A549 (cell line): ENCODE results near the gene GUCY1A1. TPM values are rescaled to one million over a fixed set of nuclear protein-coding genes. Genes with fewer than 3 reads are reported as not detected.

Source experiments
- ATAC-seq, 2 experiments: fragments of 200-7000 bp in 1 of 2; fragments of >200 bp in 1 of 2; cut with Nextera tagmentation in 1 of 2; cut with Tn5 transposase in 1 of 2; 3 replicates each; pipeline versions ENCODE4 v1.8.0 to v1.9.1; 2018 to 2020; ENCODE audit warnings: mild to moderate bottlenecking in 1 of 2, moderate library complexity in 1 of 2
- CTCF ChIA-PET: fragments of 300-600 bp; sonication (Branson Sonifier 250); formaldehyde crosslinking; extraction: SDS; loops from one replicate; lab custom pipeline; 2021; ENCODE audit warnings: antibody characterized with exemption, inconsistent platforms; lab: Yijun Ruan, JAX
- POLR2A ChIA-PET: fragments of 350-600 bp; formaldehyde crosslinking; extraction: SDS; loops from one replicate; lab custom pipeline; 2021; ENCODE audit warnings: antibody characterized with exemption, inconsistent platforms; lab: Yijun Ruan, JAX
- DNase-seq, 2 experiments: peaks; one replicate each; pipeline versions ENCODE4 v3.0.0 to v3.0.0-alpha.2; 2011 to 2016; ENCODE audit warnings: low read depth in 1 of 2, low spot score in 1 of 2
- FAIRE-seq: peaks from 2 replicates; lab custom pipeline; 2011; peaks lifted over from hg19 to GRCh38; lab: Jason Lieb, UNC
- H3K27ac ChIP-seq, 2 experiments: fragments of >200 bp; sonication (Bioruptor Twin); formaldehyde crosslinking; 3 replicates each; pipeline ENCODE4 v1.5.1; 2016 to 2017
- H3K4me1 ChIP-seq: fragments of >200 bp; sonication (Bioruptor Twin); formaldehyde crosslinking; 3 replicates; pipeline ENCODE4 v1.6.1; 2016
- H3K4me2 ChIP-seq: fragments of >200 bp; sonication (Bioruptor Twin); formaldehyde crosslinking; 3 replicates; pipeline ENCODE4 v1.6.1; 2016
- H3K4me3 ChIP-seq: fragments of >200 bp; sonication (Bioruptor Twin); formaldehyde crosslinking; 3 replicates; pipeline ENCODE4 v1.5.1; 2016
- H3K9me3 ChIP-seq: fragments of >200 bp; sonication (Bioruptor Twin); formaldehyde crosslinking; 3 replicates; pipeline ENCODE4 v1.6.1; 2016
- ATOH8 ChIP-seq: fragments of 250-450 bp; sonication (Bioruptor Pico); IDR thresholded peaks from 2 replicates; pipeline ENCODE4 v1.5.0; 2020; ENCODE audit warnings: low read depth, mild to moderate bottlenecking, moderate library complexity
- BHLHE40 ChIP-seq: IDR thresholded peaks from 2 replicates; pipeline ENCODE4 v1.6.1; 2012; ENCODE audit warnings: low read depth, low read length, inconsistent platforms
- CBX8 ChIP-seq: fragments of 200-600 bp; sonication (generic); IDR thresholded peaks from 2 replicates; pipeline ENCODE4 v1.6.1; 2016
- CEBPB ChIP-seq, 2 experiments: fragments of >200 bp in 1 of 2; sonication (Bioruptor Twin) in 1 of 2; formaldehyde crosslinking in 1 of 2; IDR thresholded peaks; 2 replicates each; pipeline ENCODE4 v1.6.1; 2012 to 2016
- CHD2 ChIP-seq: fragments of 150-350 bp; IDR thresholded peaks from 2 replicates; pipeline ENCODE4 v1.6.1; 2014; ENCODE audit warnings: low read length; ENCODE audit not compliant: partially characterized antibody
- CHD4 ChIP-seq: fragments of 200-600 bp; sonication (generic); IDR thresholded peaks from 2 replicates; pipeline ENCODE4 v1.6.1; 2016; ENCODE audit warnings: antibody characterized with exemption, mild to moderate bottlenecking, borderline replicate concordance
- EHF ChIP-seq: fragments of 250-450 bp; sonication (Bioruptor Pico); IDR thresholded peaks from 2 replicates; pipeline ENCODE4 v1.5.0; 2020; ENCODE audit warnings: mild to moderate bottlenecking
- FOSL2 ChIP-seq, 2 experiments: fragments of 450-650 bp in 1 of 2; fragments of >200 bp in 1 of 2; sonication (Bioruptor Twin) in 1 of 2; formaldehyde crosslinking; IDR thresholded peaks; 2 replicates each; pipeline versions ENCODE4 v1.5.0 to v1.6.1; 2016 to 2020; ENCODE audit warnings: mild to moderate bottlenecking in 1 of 2, moderate library complexity in 1 of 2
- HOXB5 ChIP-seq: fragments of 250-450 bp; sonication (Bioruptor Pico); IDR thresholded peaks from 2 replicates; pipeline ENCODE4 v1.5.0; 2020; ENCODE audit warnings: mild to moderate bottlenecking, moderate library complexity
- KDM5A ChIP-seq: fragments of 200-600 bp; sonication (generic); IDR thresholded peaks from 2 replicates; pipeline ENCODE4 v1.6.1; 2016; ENCODE audit warnings: antibody characterized with exemption, mild to moderate bottlenecking
- MAFK ChIP-seq: fragments of 450-650 bp; IDR thresholded peaks from 2 replicates; pipeline ENCODE4 v1.6.1; 2014; ENCODE audit not compliant: partially characterized antibody
- MAX ChIP-seq: IDR thresholded peaks from 2 replicates; pipeline ENCODE4 v1.6.1; 2012
- NPAS2 ChIP-seq: fragments of 250-450 bp; sonication (Bioruptor Pico); IDR thresholded peaks from 2 replicates; pipeline ENCODE4 v1.8.0; 2022; ENCODE audit warnings: mild to moderate bottlenecking, moderate library complexity, borderline replicate concordance
- POLR2AphosphoS2 ChIP-seq: conservative IDR thresholded peaks from 2 replicates; pipeline ENCODE4 v1.6.1; 2012; ENCODE audit warnings: low read length, improper control_type of control experiment, inconsistent platforms
- RCOR1 ChIP-seq: fragments of 150-350 bp; IDR thresholded peaks from 2 replicates; pipeline ENCODE4 v1.6.1; 2014; ENCODE audit warnings: antibody characterized with exemption, low read length, low read depth
- TFCP2L1 ChIP-seq: fragments of 250-450 bp; sonication (Bioruptor Pico); IDR thresholded peaks from 2 replicates; pipeline ENCODE4 v1.5.0; 2021; ENCODE audit warnings: mild to moderate bottlenecking
- TP53 ChIP-seq: fragments of 250-450 bp; sonication (Bioruptor Pico); IDR thresholded peaks from 2 replicates; pipeline ENCODE4 v1.5.0; 2021; ENCODE audit warnings: mild to moderate bottlenecking, moderate library complexity
- WGBS: methylation state at CpG from one replicate; pipeline ENCODE4 v1.1.6; 2017; ENCODE audit errors: missing lambda C conversion rate; 5-methylcytosine and 5-hydroxymethylcytosine counted together
- polyA plus RNA-seq, 4 experiments: library from polyadenylated mRNA; depleted of rRNA in 3 of 4; stranded (reverse); fragments of >200 nt; fragmentation: RNase III in 1 of 4; extraction: RNeasy Plus Mini Kit Qiagen cat#74134 plus additional on column Dnase treatment in 1 of 4; gene quantifications; 2 replicates in 3 of 4; 3 replicates in 1 of 4; pipeline ENCODE4 v1.2.3, GENCODE V29; 2011 to 2017
- TF ChIP-seq, protein P1 (sequence below): IDR thresholded peaks from 2 replicates; pipeline ENCODE4 v1.6.1; 2012
- TF ChIP-seq, protein P2 (sequence below): fragments of 250-450 bp; sonication (Bioruptor Pico); IDR thresholded peaks from 2 replicates; pipeline ENCODE4 v1.5.0; 2021; ENCODE audit warnings: mild to moderate bottlenecking, moderate library complexity, borderline replicate concordance
- TF ChIP-seq, protein P3 (sequence below): fragments of 200-600 bp; sonication (generic); IDR thresholded peaks from 2 replicates; pipeline ENCODE4 v1.6.1; 2016; ENCODE audit warnings: antibody characterized with exemption, mild to moderate bottlenecking, moderate library complexity
- TF ChIP-seq, protein P4 (sequence below): fragments of >200 bp; sonication (Bioruptor Twin); formaldehyde crosslinking; IDR thresholded peaks from 3 replicates; pipeline ENCODE4 v1.6.1; 2016
- TF ChIP-seq, protein P5 (sequence below): fragments of >200 bp; sonication (Bioruptor Twin); formaldehyde crosslinking; IDR thresholded peaks from 2 replicates; pipeline ENCODE4 v1.6.1; 2016

Gene GUCY1A1
- polyA plus RNA-seq, 2 of the 4 experiments (the other 2 are of a cell fraction), result not detected

GRCh38 chr4:155638195-155638965, 28.3 kb upstream of the GUCY1A1 start:
- CTCF ChIA-PET, result no interaction called here

GRCh38 chr4:155639704-155640523, 26.7 kb upstream of the GUCY1A1 start:
- DNase-seq, result no peak
- ATAC-seq, result no peak
- H3K4me1 ChIP-seq, result no peaks in the 10 kb centered on the region
- TF ChIP-seq TFCP2L1 (CRISPR knock-in tag) (no peak), MAX (no peak), CBX8 (no peak), POLR2AphosphoS2 (no peak), EHF (CRISPR knock-in tag) (no peak), CHD4 (no peak), RCOR1 (no peak), CEBPB (IDR thresholded peaks at IDR 0.05) (no peak), HOXB5 (CRISPR knock-in tag) (no peak), ATOH8 (no peak), TP53 (no peak), MAFK (no peak), NPAS2 (CRISPR knock-in tag) (no peak), BHLHE40 (no peak)
- TF ChIP-seq, protein P1, sequence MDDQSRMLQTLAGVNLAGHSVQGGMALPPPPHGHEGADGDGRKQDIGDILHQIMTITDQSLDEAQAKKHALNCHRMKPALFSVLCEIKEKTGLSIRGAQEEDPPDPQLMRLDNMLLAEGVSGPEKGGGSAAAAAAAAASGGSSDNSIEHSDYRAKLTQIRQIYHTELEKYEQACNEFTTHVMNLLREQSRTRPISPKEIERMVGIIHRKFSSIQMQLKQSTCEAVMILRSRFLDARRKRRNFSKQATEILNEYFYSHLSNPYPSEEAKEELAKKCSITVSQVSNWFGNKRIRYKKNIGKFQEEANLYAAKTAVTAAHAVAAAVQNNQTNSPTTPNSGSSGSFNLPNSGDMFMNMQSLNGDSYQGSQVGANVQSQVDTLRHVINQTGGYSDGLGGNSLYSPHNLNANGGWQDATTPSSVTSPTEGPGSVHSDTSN, result no peak
- TF ChIP-seq, protein P2, sequence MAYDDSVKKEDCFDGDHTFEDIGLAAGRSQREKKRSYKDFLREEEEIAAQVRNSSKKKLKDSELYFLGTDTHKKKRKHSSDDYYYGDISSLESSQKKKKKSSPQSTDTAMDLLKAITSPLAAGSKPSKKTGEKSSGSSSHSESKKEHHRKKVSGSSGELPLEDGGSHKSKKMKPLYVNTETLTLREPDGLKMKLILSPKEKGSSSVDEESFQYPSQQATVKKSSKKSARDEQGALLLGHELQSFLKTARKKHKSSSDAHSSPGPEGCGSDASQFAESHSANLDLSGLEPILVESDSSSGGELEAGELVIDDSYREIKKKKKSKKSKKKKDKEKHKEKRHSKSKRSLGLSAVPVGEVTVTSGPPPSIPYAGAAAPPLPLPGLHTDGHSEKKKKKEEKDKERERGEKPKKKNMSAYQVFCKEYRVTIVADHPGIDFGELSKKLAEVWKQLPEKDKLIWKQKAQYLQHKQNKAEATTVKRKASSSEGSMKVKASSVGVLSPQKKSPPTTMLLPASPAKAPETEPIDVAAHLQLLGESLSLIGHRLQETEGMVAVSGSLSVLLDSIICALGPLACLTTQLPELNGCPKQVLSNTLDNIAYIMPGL (CRISPR knock-in tag), result no peak
- TF ChIP-seq, protein P3, sequence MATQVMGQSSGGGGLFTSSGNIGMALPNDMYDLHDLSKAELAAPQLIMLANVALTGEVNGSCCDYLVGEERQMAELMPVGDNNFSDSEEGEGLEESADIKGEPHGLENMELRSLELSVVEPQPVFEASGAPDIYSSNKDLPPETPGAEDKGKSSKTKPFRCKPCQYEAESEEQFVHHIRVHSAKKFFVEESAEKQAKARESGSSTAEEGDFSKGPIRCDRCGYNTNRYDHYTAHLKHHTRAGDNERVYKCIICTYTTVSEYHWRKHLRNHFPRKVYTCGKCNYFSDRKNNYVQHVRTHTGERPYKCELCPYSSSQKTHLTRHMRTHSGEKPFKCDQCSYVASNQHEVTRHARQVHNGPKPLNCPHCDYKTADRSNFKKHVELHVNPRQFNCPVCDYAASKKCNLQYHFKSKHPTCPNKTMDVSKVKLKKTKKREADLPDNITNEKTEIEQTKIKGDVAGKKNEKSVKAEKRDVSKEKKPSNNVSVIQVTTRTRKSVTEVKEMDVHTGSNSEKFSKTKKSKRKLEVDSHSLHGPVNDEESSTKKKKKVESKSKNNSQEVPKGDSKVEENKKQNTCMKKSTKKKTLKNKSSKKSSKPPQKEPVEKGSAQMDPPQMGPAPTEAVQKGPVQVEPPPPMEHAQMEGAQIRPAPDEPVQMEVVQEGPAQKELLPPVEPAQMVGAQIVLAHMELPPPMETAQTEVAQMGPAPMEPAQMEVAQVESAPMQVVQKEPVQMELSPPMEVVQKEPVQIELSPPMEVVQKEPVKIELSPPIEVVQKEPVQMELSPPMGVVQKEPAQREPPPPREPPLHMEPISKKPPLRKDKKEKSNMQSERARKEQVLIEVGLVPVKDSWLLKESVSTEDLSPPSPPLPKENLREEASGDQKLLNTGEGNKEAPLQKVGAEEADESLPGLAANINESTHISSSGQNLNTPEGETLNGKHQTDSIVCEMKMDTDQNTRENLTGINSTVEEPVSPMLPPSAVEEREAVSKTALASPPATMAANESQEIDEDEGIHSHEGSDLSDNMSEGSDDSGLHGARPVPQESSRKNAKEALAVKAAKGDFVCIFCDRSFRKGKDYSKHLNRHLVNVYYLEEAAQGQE, result no peak
- TF ChIP-seq, protein P4, sequence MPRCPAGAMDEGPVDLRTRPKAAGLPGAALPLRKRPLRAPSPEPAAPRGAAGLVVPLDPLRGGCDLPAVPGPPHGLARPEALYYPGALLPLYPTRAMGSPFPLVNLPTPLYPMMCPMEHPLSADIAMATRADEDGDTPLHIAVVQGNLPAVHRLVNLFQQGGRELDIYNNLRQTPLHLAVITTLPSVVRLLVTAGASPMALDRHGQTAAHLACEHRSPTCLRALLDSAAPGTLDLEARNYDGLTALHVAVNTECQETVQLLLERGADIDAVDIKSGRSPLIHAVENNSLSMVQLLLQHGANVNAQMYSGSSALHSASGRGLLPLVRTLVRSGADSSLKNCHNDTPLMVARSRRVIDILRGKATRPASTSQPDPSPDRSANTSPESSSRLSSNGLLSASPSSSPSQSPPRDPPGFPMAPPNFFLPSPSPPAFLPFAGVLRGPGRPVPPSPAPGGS, result no peak
- no peaks in the 10 kb centered on the region for H3K9me3 ChIP-seq
- 34% methylated on average over 3 of the region's 3 CpGs for WGBS
- FAIRE-seq, result no peak
- no peak overlapping the region for H3K4me3 ChIP-seq
- ChIA-PET CTCF (no interaction called here), POLR2A (no interaction called here)
- H3K27ac ChIP-seq, result no peak overlapping the region
- H3K4me2 ChIP-seq, result no peak overlapping the region

More at GRCh38 chr4:155638195-155638965, 28.3 kb upstream of the GUCY1A1 start:
- Histone ChIP-seq H3K9me3 (no peaks in the 10 kb centered on the region), H3K4me1 (no peaks in the 10 kb centered on the region), H3K4me2 (no peak overlapping the region), H3K4me3 (no peak overlapping the region), H3K27ac (no peak overlapping the region)
- TF ChIP-seq, protein P1, result no peak
- TF ChIP-seq FOSL2 (IDR thresholded peaks at IDR 0.05), result no peak
- TF ChIP-seq FOSL2 (CRISPR knock-in tag; IDR thresholded peaks at IDR 0.05), result no peak
- no peak for TF ChIP-seq CHD2
- TF ChIP-seq, protein P5, sequence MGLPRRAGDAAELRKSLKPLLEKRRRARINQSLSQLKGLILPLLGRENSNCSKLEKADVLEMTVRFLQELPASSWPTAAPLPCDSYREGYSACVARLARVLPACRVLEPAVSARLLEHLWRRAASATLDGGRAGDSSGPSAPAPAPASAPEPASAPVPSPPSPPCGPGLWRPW, result no peak
- no peak for TF ChIP-seq KDM5A
- FAIRE-seq (no peak), DNase-seq (no peak), ATAC-seq (no peak)
- POLR2A ChIA-PET, result no interaction called here
- 33% methylated on average over 5 of the region's 5 CpGs for WGBS
